PC-9 (cell line): ENCODE measurements around the gene EVC. TPM values are rescaled to one million over a fixed set of nuclear protein-coding genes. Genes with fewer than 3 reads are reported as not detected.

ENCODE experiments used
- BruUV-seq: library from RNA; stranded (reverse); fragments of 400-500 nt; replicated peaks from 2 replicates; lab custom pipeline; 2021; lab: Mats Ljungman, UMichigan
- CTCF ChIA-PET: fragments of 300-600 bp; sonication (Branson Sonifier 250); formaldehyde crosslinking; loops from one replicate; lab custom pipeline; 2022; ENCODE audit warnings: antibody characterized with exemption; lab: Charles Lee
- POLR2A ChIA-PET: fragments of 300-600 bp; sonication (Branson Sonifier 250); formaldehyde crosslinking; loops from one replicate; lab custom pipeline; 2022; ENCODE audit warnings: antibody characterized with exemption; ENCODE audit not compliant: unreplicated experiment; lab: Charles Lee
- DNase-seq, 2 experiments: peaks; one replicate each; pipeline versions ENCODE4 v3.0.0 to v3.0.0-alpha.2; 2015 to 2022; ENCODE audit warnings: mixed read lengths in 1 of 2
- H2AFZ ChIP-seq: fragments of 200-600 bp; sonication (generic); 2 replicates; pipeline ENCODE4 v1.8.1; 2017; ENCODE audit warnings: antibody characterized with exemption
- H3F3A ChIP-seq: fragments of 200-600 bp; sonication (generic); 2 replicates; pipeline ENCODE4 v1.8.1; 2017; ENCODE audit warnings: antibody characterized with exemption, mild to moderate bottlenecking, low read depth; ENCODE audit not compliant: insufficient read depth
- H3K27ac ChIP-seq: fragments of 200-600 bp; sonication (generic); 2 replicates; pipeline ENCODE4 v1.6.1; 2016; ENCODE audit warnings: mixed run types
- H3K27me3 ChIP-seq: fragments of 200-600 bp; sonication (generic); 2 replicates; pipeline ENCODE4 v1.6.1; 2016; ENCODE audit warnings: low read depth, mixed run types; ENCODE audit not compliant: insufficient read depth
- H3K36me3 ChIP-seq: fragments of 200-600 bp; sonication (generic); 2 replicates; pipeline ENCODE4 v1.6.1; 2016; ENCODE audit warnings: low read depth, mixed run types
- H3K4me1 ChIP-seq: fragments of 200-600 bp; sonication (generic); replicated peaks from 2 replicates; pipeline ENCODE4 v1.6.1; 2016; ENCODE audit warnings: mixed run types; ENCODE audit not compliant: insufficient read depth
- H3K4me2 ChIP-seq: fragments of 200-600 bp; sonication (generic); 2 replicates; pipeline ENCODE4 v1.6.1; 2017; ENCODE audit warnings: mixed run types
- H3K4me3 ChIP-seq: fragments of 200-600 bp; sonication (generic); 2 replicates; pipeline ENCODE4 v1.6.1; 2016; ENCODE audit warnings: mixed run types
- H3K79me2 ChIP-seq: fragments of 200-600 bp; sonication (generic); 2 replicates; pipeline ENCODE4 v1.6.1; 2017; ENCODE audit warnings: low read depth, mixed run types
- H3K9me2 ChIP-seq: fragments of 200-600 bp; sonication (generic); 2 replicates; pipeline ENCODE4 v1.8.1; 2017; ENCODE audit warnings: mild to moderate bottlenecking; ENCODE audit not compliant: insufficient read depth
- H3K9me3 ChIP-seq: fragments of 200-600 bp; sonication (generic); 2 replicates; pipeline ENCODE4 v1.8.1; 2016; ENCODE audit warnings: low read depth; ENCODE audit not compliant: insufficient read depth
- H4K20me1 ChIP-seq: fragments of 200-600 bp; sonication (generic); 2 replicates; pipeline ENCODE4 v1.8.1; 2017; ENCODE audit not compliant: insufficient read depth
- EZH2 ChIP-seq: fragments of 200-600 bp; sonication (generic); IDR thresholded peaks from 2 replicates; pipeline ENCODE4 v1.8.0; 2017; ENCODE audit warnings: antibody characterized with exemption, low read depth
- intact Hi-C: fragments of 100-400 bp; cut with micrococcal nuclease; formaldehyde crosslinking; loops from one replicate; pipeline ENCODE4 v1.10.0; 2022; ENCODE audit not compliant: unreplicated experiment
- total RNA-seq: library from RNA; stranded (reverse); gene quantifications from 2 replicates; pipeline ENCODE4 v1.2.3, GENCODE V29; 2021
- TF ChIP-seq, protein P1 (sequence below): fragments of 200-600 bp; sonication (generic); conservative IDR thresholded peaks from 2 replicates; pipeline ENCODE4 v1.6.1; 2017; ENCODE audit warnings: mixed run types, antibody characterized with exemption, mild to moderate bottlenecking, moderate library complexity

The EVC gene
- total RNA-seq, 1 experiment from 2014 or later, result 14.0 TPM

DNA sequence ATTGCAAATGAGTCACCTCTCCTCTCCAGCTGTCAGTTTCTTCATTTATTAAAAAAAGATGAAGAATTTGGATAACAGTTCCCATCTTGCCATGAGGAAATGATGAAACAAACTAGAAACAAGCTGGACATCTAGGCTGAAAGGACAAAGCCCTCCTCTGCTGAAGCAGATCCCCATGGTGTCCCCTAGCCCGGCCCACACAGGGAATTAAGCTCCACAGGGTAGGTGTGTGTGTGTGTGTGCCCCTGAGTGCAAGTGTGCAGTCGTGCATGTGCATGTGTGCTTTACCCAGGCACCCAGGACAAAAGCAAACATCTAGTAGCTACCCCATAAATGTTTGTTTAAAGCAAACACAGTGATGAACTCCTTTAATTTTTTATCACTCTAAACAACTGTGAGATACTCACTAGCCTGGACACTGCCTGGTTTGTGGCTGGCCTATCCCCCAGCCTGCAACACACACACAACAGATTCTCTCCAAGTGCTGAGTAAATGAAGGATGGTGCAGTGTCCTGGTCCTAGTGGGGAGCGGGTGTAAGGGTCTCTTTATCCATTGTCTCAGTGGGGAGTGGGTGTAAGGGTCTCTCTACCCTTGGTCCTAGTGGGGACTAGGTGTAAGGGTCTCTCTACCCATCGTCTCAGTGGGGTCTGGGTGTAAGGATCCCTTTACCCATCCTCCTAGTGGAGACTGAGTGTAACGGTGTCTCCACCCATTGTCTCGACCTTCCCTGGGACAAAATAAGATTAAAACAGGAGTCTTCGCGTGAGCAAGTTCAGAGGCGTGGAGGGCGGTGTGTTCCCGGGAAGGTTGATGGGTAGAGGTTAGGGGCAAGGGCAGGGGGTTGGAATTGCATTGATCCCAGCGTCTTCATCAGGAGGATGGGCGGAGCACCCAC, 688 bp upstream of the EVC start:
- Histone ChIP-seq H4K20me1 (no peaks in the 10 kb centered on the region), H2AFZ (peak overlapping the region; percentile 74; the same call in 1 of the 2 replicates), H3K27me3 (no peaks in the 10 kb centered on the region), H3K36me3 (no peaks in the 10 kb centered on the region), H3K4me2 (peak overlapping the region; percentile 75), H3K79me2 (0 out of 2 replicates have a peak, but pooled peaks cover 6% of the 10 kb centered on the region), H3F3A (peaks cover 3% of the 10 kb centered on the region; the same call in 1 of the 2 replicates), H3K9me2 (no peaks in the 10 kb centered on the region), H3K27ac (no peak overlapping the region), H3K9me3 (no peaks in the 10 kb centered on the region), H3K4me1 (0 out of 2 replicates have a peak, but pooled peaks cover 3% of the 10 kb centered on the region), H3K4me3 (peak overlapping the region; percentile 53; the same call in 1 of the 2 replicates)
- POLR2A ChIA-PET, result no interaction called here
- CTCF ChIA-PET, result no interaction called here
- no TSS peak for BruUV-seq
- DNase-seq, result no peak
- intact Hi-C loops, result loop anchor here (5.0 kb wide), 1 partner anchor 37 kb away; no protein-coding TSS in a partner anchor
- no peak for TF ChIP-seq EZH2
- TF ChIP-seq, protein P1, sequence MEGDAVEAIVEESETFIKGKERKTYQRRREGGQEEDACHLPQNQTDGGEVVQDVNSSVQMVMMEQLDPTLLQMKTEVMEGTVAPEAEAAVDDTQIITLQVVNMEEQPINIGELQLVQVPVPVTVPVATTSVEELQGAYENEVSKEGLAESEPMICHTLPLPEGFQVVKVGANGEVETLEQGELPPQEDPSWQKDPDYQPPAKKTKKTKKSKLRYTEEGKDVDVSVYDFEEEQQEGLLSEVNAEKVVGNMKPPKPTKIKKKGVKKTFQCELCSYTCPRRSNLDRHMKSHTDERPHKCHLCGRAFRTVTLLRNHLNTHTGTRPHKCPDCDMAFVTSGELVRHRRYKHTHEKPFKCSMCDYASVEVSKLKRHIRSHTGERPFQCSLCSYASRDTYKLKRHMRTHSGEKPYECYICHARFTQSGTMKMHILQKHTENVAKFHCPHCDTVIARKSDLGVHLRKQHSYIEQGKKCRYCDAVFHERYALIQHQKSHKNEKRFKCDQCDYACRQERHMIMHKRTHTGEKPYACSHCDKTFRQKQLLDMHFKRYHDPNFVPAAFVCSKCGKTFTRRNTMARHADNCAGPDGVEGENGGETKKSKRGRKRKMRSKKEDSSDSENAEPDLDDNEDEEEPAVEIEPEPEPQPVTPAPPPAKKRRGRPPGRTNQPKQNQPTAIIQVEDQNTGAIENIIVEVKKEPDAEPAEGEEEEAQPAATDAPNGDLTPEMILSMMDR, result no peak; the same call in 1 of the 2 replicates

DNA sequence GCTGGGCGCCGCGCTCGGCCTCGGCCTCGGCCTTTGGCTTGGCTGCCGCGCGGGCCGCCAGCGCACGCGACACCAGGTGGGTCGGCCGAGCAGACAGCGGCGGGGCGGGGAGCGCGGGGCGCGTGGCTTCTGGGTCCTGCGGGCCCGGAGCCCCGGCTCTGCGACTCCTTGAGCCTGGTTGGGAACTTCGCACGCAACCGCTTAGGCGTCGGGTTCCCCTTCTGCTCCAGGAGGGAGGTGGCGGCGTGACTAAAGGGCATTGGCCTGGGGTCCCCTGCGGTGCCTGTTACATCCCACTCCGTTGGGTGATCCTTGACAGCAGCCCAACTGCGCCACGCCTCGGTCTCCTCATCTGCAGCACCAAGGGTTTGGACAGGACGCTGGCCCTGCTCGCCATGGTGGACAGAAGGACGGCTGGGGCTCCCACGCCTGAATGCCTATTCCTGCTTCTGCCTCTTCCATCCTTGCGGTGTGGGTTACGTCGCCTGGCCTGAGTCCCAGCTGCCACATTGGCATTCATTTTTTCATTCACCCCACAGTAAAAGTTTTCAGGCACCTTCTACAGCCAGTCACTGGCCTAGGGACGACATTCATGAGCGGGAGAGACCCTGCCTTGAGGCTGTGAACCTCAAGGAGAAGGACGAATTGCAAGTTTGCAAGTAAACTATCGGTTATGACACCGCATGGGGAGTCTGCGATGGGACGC, 631 bp downstream of the EVC start:
- Histone ChIP-seq H3K4me1 (0 out of 2 replicates have a peak, but pooled peaks cover 3% of the 10 kb centered on the region), H3K36me3 (no peaks in the 10 kb centered on the region), H3K9me3 (no peaks in the 10 kb centered on the region), H3F3A (peaks cover 3% of the 10 kb centered on the region; the same call in 1 of the 2 replicates), H3K9me2 (no peaks in the 10 kb centered on the region), H2AFZ (peak overlapping the region; percentile 67; the same call in 1 of the 2 replicates), H3K4me3 (peak overlapping the region; percentile 50; the same call in 1 of the 2 replicates), H3K79me2 (0 out of 2 replicates have a peak, but pooled peaks cover 6% of the 10 kb centered on the region), H3K4me2 (peak overlapping the region; percentile 75), H3K27me3 (no peaks in the 10 kb centered on the region), H4K20me1 (no peaks in the 10 kb centered on the region), H3K27ac (no peak overlapping the region)
- DNase-seq, result no peak
- ChIA-PET CTCF (no interaction called here), POLR2A (no interaction called here)
- TF ChIP-seq EZH2, result no peak
- TF ChIP-seq, protein P1, result no peak
- intact Hi-C loops, result loop anchor here (5.0 kb wide), 1 partner anchor 36 kb away; no protein-coding TSS in a partner anchor
- TSS peak; percentile 26 for BruUV-seq

DNA sequence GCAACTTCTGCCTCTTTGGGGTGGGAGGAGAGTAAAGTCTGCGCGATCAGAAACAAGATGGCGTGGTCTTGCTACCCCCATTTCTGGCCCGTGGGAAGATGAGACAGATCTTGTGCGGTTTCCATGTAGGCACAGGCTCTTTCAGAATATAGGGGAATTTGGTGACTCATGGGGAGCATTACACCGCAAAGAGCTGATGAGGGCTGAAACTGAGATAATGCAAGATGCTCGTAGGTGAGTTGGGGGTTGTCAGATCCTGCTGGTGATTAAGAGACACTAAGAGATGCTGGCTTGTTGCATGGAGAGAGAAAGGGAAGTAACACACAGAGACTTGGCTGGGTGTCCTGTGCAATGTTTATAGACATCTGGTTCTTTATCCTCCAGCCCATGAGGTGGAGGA, 1.5 kb downstream of the EVC start:
- POLR2A ChIA-PET, result no interaction called here
- Histone ChIP-seq H4K20me1 (no peaks in the 10 kb centered on the region), H3K27ac (no peak overlapping the region), H3K4me3 (no peak overlapping the region), H3K9me3 (no peaks in the 10 kb centered on the region), H3K36me3 (no peaks in the 10 kb centered on the region), H3K79me2 (0 out of 2 replicates have a peak, but pooled peaks cover 6% of the 10 kb centered on the region), H3K9me2 (no peaks in the 10 kb centered on the region), H3K4me1 (0 out of 2 replicates have a peak, but pooled peaks cover 3% of the 10 kb centered on the region), H3K27me3 (no peaks in the 10 kb centered on the region), H2AFZ (no peak overlapping the region), H3K4me2 (no peak overlapping the region), H3F3A (peaks cover 3% of the 10 kb centered on the region; the same call in 1 of the 2 replicates)
- DNase-seq, result no peak
- TF ChIP-seq, protein P1, result no peak
- no peak for TF ChIP-seq EZH2
- CTCF ChIA-PET, result no interaction called here
- intact Hi-C loops, result loop anchor here (5.0 kb wide), 1 partner anchor 35 kb away; no protein-coding TSS in a partner anchor
- no TSS peak for BruUV-seq
